ENCODE measurements around the gene COP1. TPM values are rescaled to one million over a fixed set of nuclear protein-coding genes. Genes with fewer than 3 reads are reported as not detected.
"Not testable (repeated sequence)": the region's sequence is repeated elsewhere in the genome, so short reads cannot be mapped to it uniquely, and the experiment has no call there.

Gene COP1
- total and polyA plus RNA-seq, 10 donors: 46.7 to 110 (median 66.0) TPM

DNA sequence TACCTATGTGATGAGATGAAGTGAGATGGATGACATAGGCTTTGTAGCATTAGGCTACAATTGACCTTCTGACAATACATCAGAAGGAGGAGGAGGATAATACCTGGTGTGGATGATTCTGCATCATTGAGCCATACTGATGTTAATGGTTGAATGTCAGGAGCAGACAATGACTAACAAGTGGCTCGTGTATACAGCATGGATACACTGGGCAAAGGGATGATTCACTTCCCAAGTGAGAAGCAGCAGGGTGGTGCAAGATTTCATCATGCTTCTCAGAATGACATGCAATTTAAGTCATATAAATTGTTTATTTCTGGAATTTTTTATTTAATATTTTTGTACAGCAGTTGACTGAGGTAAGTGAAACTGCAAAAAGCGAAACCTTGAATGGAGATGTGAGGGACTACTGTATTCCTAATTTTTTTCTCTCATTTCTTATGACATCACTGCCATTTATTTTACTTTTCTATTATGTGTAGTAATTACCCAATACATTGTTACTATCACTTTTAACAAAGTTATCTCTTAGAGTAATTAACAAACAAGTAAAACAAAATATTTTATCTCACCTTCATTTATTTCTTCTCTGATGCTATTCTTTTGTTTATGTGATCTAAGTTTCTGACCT is 34.4 kb upstream of the COP1 start:
- 61 to 75% (median 69%) methylated on average over 2 of the region's 2 CpGs for WGBS, 5 donors
- H3K9me3 ChIP-seq: no peaks in the 10 kb centered on the region
- intact Hi-C loops (cut with DNase I; ENCODE audit: low total_unique reads): no loop called here
- H3K27me3 ChIP-seq (replicated peaks in 1 of 7): no peaks in the 10 kb centered on the region
- no peak for TF ChIP-seq POLR2AphosphoS5 (IDR thresholded peaks at IDR 0.05)
- TF ChIP-seq POLR2A (IDR thresholded peaks at IDR 0.05): no peak
- TF ChIP-seq, protein P1, sequence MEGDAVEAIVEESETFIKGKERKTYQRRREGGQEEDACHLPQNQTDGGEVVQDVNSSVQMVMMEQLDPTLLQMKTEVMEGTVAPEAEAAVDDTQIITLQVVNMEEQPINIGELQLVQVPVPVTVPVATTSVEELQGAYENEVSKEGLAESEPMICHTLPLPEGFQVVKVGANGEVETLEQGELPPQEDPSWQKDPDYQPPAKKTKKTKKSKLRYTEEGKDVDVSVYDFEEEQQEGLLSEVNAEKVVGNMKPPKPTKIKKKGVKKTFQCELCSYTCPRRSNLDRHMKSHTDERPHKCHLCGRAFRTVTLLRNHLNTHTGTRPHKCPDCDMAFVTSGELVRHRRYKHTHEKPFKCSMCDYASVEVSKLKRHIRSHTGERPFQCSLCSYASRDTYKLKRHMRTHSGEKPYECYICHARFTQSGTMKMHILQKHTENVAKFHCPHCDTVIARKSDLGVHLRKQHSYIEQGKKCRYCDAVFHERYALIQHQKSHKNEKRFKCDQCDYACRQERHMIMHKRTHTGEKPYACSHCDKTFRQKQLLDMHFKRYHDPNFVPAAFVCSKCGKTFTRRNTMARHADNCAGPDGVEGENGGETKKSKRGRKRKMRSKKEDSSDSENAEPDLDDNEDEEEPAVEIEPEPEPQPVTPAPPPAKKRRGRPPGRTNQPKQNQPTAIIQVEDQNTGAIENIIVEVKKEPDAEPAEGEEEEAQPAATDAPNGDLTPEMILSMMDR (IDR thresholded peaks at IDR 0.05 in 8 of 11, conservative IDR thresholded peaks at IDR 0.05 in 3 of 11): no peak
- H3K27ac ChIP-seq: no peak overlapping the region
- H3K4me1 ChIP-seq: no peaks in the 10 kb centered on the region
- H3K36me3 ChIP-seq: no peaks in the 10 kb centered on the region
- H3K4me3 ChIP-seq: no peak overlapping the region
- DNase-seq: no peak

DNA sequence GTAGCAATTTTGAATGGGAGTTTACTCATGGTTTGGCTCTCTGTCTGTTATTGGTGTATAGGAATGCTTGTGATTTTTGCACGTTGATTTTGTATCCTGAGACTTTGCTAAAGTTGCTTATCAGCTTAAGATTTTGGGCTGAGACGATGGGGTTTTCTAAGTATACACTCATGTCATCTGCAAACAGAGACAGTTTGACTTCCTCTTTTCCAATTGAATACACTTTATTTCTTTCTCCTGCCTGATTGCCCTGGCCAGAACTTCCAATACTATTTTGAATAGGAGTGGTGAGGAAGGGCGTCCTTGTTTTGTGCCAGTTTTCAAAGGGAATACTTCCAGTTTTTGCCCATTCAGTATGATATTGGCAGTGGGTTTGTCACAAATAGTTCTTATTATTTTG is 26.6 kb upstream of the COP1 start:
- peaks cover 0 to 12% (median 5%) of the 10 kb centered on the region in 8 donors for H3K9me3 ChIP-seq
- intact Hi-C loops (cut with DNase I; ENCODE audit: low total_unique reads); H3K27me3 ChIP-seq (replicated peaks in 1 of 7); DNase-seq; H3K27ac ChIP-seq; H3K4me3 ChIP-seq; H3K36me3 ChIP-seq; H3K4me1 ChIP-seq: not testable (repeated sequence)
- WGBS, 5 donors: 79 to 95% (median 84%) methylated on average over 3 of the region's 3 CpGs

DNA sequence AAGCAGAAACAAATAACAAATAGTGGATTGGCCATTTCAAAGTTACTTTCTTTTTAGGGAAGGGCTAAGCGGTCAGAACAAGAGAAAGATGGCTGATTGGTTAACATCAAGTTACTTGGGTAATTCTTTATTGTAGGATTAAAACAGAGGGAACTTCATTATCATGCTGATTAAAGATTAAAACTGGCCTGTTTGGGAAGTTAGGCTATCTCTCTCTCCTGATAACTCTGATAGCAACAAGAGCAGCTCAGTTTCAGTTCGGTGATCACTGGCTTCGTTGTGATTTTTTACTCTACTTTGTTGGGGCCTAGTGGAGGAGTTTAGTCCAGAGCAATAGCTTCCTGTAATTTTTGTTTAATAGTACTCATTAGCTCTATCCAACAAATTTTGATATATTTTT is 20.5 kb upstream of the COP1 start:
- Histone ChIP-seq H3K4me1 (no peaks in the 10 kb centered on the region), H3K36me3 (no peaks in the 10 kb centered on the region), H3K9me3 (peaks cover 0 to 5% (median 0%) of the 10 kb centered on the region in 8 donors), H3K27me3 (replicated peaks in 1 of 7) (no peaks in the 10 kb centered on the region), H3K27ac (no peak overlapping the region), H3K4me3 (no peak overlapping the region)
- intact Hi-C loops (cut with DNase I; ENCODE audit: low total_unique reads): no loop called here
- TF ChIP-seq, protein P1 (IDR thresholded peaks at IDR 0.05 in 8 of 11, conservative IDR thresholded peaks at IDR 0.05 in 3 of 11): no peak
- TF ChIP-seq POLR2AphosphoS5 (IDR thresholded peaks at IDR 0.05) (no peak), POLR2A (IDR thresholded peaks at IDR 0.05) (no peak)
- DNase-seq: no peak
- WGBS, 5 donors: 84 to 95% (median 91%) methylated on average over 3 of the region's 3 CpGs

- Histone ChIP-seq H3K9me3 (no peaks in the 10 kb centered on the region), H3K27me3 (replicated peaks in 1 of 7) (no peaks in the 10 kb centered on the region), H3K4me3 (no peak overlapping the region), H3K27ac (no peak overlapping the region), H3K4me1 (no peaks in the 10 kb centered on the region), H3K36me3 (no peaks in the 10 kb centered on the region)
- intact Hi-C loops (cut with DNase I; ENCODE audit: low total_unique reads): no loop called here
- no peak for TF ChIP-seq POLR2A (IDR thresholded peaks at IDR 0.05)
- TF ChIP-seq POLR2AphosphoS5 (IDR thresholded peaks at IDR 0.05): no peak
- TF ChIP-seq, protein P1 (IDR thresholded peaks at IDR 0.05 in 8 of 11, conservative IDR thresholded peaks at IDR 0.05 in 3 of 11): no peak
- 79 to 91% (median 90%) methylated on average over 2 of the region's 2 CpGs for WGBS, 5 donors
- DNase-seq: no peak
Observed at GRCh38 chr1:176225911-176226310, 18.8 kb upstream of the COP1 start.

DNA sequence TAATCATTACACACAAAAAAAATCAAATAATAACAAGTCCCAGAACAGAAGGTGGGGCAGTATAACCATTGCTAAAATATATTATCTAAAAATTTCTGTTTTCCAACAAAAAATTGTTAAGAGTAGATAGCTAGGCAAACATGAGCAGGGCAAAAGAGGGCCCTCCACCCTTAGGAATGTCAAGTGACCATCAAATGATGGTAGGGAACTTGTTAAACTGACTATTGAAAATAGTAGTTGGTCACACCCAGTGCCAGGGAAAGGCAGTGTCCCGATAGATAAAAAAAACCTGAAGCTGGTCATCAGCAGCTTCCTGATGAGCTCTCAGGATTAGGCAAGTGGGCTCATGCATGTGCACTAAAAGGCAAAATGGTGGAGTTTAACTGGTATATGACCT is 18.4 kb upstream of the COP1 start:
- TF ChIP-seq POLR2AphosphoS5 (IDR thresholded peaks at IDR 0.05) (no peak), POLR2A (IDR thresholded peaks at IDR 0.05) (no peak)
- TF ChIP-seq, protein P1 (IDR thresholded peaks at IDR 0.05 in 8 of 11, conservative IDR thresholded peaks at IDR 0.05 in 3 of 11): no peak
- H3K4me3 ChIP-seq: no peak overlapping the region
- H3K27ac ChIP-seq: no peak overlapping the region
- intact Hi-C loops (cut with DNase I; ENCODE audit: low total_unique reads): no loop called here
- no peaks in the 10 kb centered on the region for H3K27me3 ChIP-seq (replicated peaks in 1 of 7)
- no peaks in the 10 kb centered on the region for H3K9me3 ChIP-seq
- DNase-seq: no peak
- H3K4me1 ChIP-seq: no peaks in the 10 kb centered on the region
- WGBS, 5 donors: 82 to 91% (median 87%) methylated on average over 1 of the region's 1 CpG
- H3K36me3 ChIP-seq: no peaks in the 10 kb centered on the region

All from spleen (tissue), 11 donors.